AG09319 (cell line): ENCODE results near the gene PSORS1C1.

Experiments
- DNase-seq: peaks from one replicate; pipeline ENCODE4 v3.0.0-alpha.2; 2010; ENCODE audit warnings: low read depth; ENCODE audit errors: extremely low read depth
- TF ChIP-seq, protein P1 (sequence below): IDR thresholded peaks from 2 replicates; pipeline ENCODE4 v1.5.1; 2011; ENCODE audit warnings: low read depth, mild to moderate bottlenecking, inconsistent platforms, low read length, moderate library complexity

PSORS1C1 gene

DNA sequence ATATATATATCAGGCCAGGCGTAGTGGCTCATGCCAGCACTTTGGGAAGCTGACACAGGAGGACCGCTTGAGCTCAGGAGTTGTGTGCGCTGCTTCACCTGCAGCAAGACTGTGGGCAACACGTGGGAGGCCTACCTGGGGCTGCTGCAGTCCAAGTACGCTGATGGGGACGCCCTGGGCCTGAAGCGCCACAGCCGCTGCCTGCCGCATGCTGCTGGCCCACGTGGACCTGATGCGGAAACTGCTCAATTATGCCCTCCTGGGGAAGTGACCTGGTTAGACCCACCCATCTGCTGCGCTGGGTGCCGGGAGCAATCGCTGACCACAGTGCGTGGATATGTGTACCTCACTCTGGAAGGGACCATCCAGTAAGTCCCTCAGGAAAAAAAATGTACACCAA is 26.0 kb downstream of the PSORS1C1 start:
- TF ChIP-seq, protein P1, sequence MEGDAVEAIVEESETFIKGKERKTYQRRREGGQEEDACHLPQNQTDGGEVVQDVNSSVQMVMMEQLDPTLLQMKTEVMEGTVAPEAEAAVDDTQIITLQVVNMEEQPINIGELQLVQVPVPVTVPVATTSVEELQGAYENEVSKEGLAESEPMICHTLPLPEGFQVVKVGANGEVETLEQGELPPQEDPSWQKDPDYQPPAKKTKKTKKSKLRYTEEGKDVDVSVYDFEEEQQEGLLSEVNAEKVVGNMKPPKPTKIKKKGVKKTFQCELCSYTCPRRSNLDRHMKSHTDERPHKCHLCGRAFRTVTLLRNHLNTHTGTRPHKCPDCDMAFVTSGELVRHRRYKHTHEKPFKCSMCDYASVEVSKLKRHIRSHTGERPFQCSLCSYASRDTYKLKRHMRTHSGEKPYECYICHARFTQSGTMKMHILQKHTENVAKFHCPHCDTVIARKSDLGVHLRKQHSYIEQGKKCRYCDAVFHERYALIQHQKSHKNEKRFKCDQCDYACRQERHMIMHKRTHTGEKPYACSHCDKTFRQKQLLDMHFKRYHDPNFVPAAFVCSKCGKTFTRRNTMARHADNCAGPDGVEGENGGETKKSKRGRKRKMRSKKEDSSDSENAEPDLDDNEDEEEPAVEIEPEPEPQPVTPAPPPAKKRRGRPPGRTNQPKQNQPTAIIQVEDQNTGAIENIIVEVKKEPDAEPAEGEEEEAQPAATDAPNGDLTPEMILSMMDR, result no peak
- no peak for DNase-seq

DNA sequence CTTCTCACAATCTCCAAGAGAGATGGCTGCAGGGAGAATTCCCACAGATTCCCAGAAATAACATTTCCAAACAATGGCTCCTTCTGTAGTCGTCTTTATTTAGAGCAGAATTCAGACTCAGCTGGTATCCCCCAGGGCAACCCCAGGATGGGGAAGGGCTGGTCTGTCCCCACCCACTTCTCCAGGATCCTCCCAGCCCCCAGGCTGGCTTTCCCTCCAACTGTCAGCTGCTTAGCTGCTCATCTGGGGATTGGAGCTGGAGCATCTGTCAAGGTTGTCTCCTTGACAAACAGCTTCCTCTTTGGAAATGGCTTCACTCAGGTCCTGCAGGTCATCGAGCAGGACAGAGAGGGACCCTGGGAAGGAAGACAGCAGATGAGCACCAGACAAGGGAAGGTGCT is 27.8 kb downstream of the PSORS1C1 start:
- TF ChIP-seq, protein P1, result no peak
- no peak for DNase-seq

DNA sequence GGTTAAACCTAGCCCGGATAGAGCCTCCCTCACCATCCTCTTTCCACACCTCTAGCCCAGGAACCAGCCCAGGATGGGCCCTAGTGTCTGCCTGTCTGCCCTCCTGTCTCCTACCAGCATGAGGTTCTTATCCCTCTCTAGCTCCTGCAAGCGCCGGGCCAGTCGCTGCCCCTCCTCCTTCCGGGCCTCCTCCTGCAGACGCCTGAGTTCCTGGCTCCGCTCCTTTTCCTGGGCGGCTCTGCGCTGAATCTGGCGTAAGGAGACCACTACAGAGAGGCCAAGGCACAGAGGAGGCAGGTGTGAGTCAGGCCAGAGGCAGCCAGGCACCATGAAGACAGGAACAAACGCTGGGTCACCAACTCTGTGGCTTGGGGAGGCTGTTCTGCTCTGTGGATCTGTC is 28.5 kb downstream of the PSORS1C1 start:
- TF ChIP-seq, protein P1, result no peak
- DNase-seq, result no peak

DNA sequence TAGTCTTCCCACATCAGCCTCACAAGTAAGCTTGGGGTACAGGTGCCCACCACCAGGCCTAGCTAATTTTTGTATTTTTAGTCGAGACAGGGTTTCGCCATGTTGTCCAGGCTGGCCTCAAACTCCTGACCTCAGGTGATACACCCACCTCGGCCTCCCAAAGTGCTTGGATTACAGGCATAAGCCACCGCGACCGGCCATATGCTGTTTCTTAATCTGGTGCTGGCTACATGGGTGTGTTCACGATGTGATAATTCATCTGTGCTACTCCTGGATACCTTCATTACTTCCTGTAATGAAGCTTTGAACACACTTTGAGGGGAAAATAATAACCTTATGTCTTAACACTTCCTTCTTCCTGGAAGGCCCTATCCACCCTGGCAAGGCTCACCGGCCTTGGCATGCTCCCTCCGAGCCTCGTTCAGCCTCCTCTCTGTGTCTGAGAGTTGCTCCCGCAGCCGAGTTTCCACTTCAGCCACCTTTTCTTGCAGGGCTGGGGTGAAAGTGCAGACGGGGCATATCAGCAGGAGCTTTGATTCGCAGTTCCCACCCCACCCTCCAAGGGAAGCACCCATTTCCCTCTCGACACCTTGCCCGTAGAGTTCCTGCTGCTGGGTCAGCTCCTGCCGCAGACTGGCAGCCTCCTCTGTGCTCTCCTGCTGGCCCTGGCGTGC is 29.8 kb downstream of the PSORS1C1 start:
- DNase-seq, result no peak
- TF ChIP-seq, protein P1, result no peak

DNA sequence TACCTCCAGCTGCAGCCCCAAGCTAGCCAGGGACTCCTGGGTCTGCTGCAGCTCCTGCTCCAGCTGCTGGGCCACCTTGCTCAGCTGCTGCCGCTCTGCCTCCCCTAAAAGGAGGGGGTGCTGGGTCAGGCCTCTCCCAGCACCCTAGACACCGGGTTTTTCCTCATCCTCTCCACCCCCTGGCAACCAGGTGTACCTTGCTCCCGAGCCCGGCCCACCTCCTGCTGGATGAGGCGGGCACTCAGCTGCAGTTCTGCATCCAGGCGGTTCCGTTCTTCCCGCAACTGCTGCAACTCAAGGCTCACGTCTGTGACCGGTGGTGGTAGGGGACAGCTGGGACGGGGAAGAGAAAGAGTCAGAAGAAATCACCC is 30.4 kb downstream of the PSORS1C1 start:
- TF ChIP-seq, protein P1, result no peak
- no peak for DNase-seq

DNA sequence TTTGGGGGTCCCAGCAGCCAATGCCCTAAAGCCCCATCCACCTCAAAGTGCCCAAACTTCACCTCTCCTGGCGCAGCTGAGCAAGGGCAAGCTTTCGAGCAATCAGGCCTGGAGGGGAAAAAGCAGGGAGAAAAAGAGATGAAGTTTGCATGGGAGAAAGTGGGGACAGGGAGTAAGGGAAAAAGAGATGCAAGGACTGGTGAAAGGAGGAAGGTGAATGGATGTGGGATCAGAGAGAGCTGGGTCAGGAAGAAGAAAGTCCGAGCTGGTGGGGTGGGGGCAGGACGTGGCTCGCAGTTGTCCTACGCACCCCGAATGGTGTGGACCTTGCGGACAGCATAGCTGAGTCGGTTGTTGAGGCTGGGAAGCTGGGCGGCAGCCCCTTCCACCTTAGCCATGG is 30.8 kb downstream of the PSORS1C1 start:
- TF ChIP-seq, protein P1, result no peak
- DNase-seq, result no peak

DNA sequence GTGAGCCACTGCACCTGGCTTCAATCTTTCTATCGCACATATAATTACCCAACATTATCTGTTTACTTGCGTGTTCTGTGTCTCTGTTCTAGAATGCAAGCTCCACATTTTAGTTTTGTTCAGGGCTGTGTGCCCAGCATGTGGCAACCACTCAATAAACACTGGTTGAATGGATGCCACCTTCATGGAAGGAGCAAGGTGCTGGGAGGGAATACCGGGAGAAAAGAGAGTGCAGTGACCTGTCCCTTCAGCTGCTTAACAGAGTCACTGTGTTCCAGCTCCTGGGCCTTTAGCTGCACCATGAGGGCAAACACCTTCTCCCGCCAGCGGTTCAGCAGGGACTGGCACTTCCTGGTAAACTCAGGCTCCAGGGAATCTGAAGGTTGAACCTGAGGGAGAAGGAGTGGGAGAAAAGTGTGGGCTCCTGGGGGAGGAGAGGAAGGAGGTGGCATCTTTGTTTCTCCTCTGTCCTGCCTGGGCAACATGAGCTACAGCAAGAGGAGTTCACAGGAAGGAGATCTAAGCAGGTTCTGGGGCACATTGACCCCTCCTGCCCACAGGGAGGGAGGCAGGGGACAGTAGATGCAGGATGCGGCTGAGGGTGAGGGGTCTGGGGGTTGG is 35.3 kb downstream of the PSORS1C1 start:
- DNase-seq, result no peak

More for the DNA sequence above, 35.3 kb downstream of the PSORS1C1 start:
- TF ChIP-seq, protein P1, result no peak
